ENCODE results near the gene GGTLC1.

GRCh38 chr20:24034820-24035219 is 46.2 kb upstream of the GGTLC1 start:
- no peak for TF ChIP-seq CTCF (conservative IDR thresholded peaks at IDR 0.05; ENCODE audit: low read depth, low read length)
- TF ChIP-seq EZH2 (IDR thresholded peaks at IDR 0.05; ENCODE audit: low read length, unreplicated experiment): no peak
- no peak for TF ChIP-seq EZH2phosphoT487 (IDR thresholded peaks at IDR 0.05; ENCODE audit: borderline replicate concordance, low read length)
